ENCODE measurements around the gene TMEM139. TPM values are rescaled to one million over a fixed set of nuclear protein-coding genes. Genes with fewer than 3 reads are reported as not detected.
"Not testable (repeated sequence)": the region's sequence is repeated elsewhere in the genome, so short reads cannot be mapped to it uniquely, and the experiment has no call there.

The TMEM139 gene
- polyA plus RNA-seq, 1 of the 3 experiments (the other 2 are of a cell fraction): 0.05 TPM

- Histone ChIP-seq H2AFZ (ENCODE audit: low read depth) (no peak overlapping the region), H3K4me1 (ENCODE audit: control insufficient read depth in 1 of 2, insufficient read depth in 2 of 2, low read depth in 1 of 2, low read length in 1 of 2) (peaks cover 15 to 23% of the 10 kb centered on the region in 2 experiments; a peak in 3 of 4 replicates), H3K4me2 (peak overlapping the region; percentile 80), H3K27me3 (ENCODE audit: insufficient read depth) (no peaks in the 10 kb centered on the region), H3K9ac (peak overlapping the region; percentile 87), H3K9me2 (no peaks in the 10 kb centered on the region), H3K36me3 (replicated peaks in 1 of 2; ENCODE audit: control insufficient read depth in 1 of 2, insufficient read depth in 2 of 2, low read length in 1 of 2) (peaks cover 29 to 40% of the 10 kb centered on the region in 2 experiments), H3K27ac (ENCODE audit: low read depth in 2 of 2, low read length in 1 of 2) (peak overlapping the region; percentile 69 to 89; a peak in 3 of 4 replicates), H3K9me3 (no peaks in the 10 kb centered on the region), H3K79me2 (ENCODE audit: insufficient read depth) (peaks cover 57% of the 10 kb centered on the region), H3K4me3 (ENCODE audit: low read depth in 2 of 2, low read length in 1 of 2) (peak overlapping the region; percentile 73 to 86), H3F3A (replicated peaks; ENCODE audit: insufficient read depth) (peaks cover 8% of the 10 kb centered on the region), H4K20me1 (ENCODE audit: insufficient read depth) (peaks cover 15% of the 10 kb centered on the region; the same call in 1 of the 2 replicates)
- CTCF ChIA-PET: interaction anchor here (0.7 to 4.9 kb wide), 4 partner anchors 11 to 74 kb away, joined by 3 to 30 read pairs (median 4); no protein-coding TSS in a partner anchor
- WGBS (ENCODE audit: low lambda C conversion rate): 28% methylated on average over 6 of the region's 6 CpGs
- POLR2A ChIA-PET: interaction anchor here (0.6 to 1.2 kb wide), 3 partner anchors 16 to 41 kb away, joined by 3 to 4 read pairs (median 4); partner anchors contain the start of gene GSTK1
- TF ChIP-seq FOXJ3 (CRISPR knock-in tag; IDR thresholded peaks at IDR 0.05) (no peak), JUND (IDR thresholded peaks at IDR 0.05) (no peak), RCOR1 (IDR thresholded peaks at IDR 0.05; ENCODE audit: low read length) (no peak), TCF12 (IDR thresholded peaks at IDR 0.05) (no peak), SIN3A (IDR thresholded peaks at IDR 0.05; ENCODE audit: borderline replicate concordance, low read depth, low read length) (no peak), POLR2AphosphoS5 (IDR thresholded peaks at IDR 0.05; ENCODE audit: low read depth, low read length) (no peak), CTCF (IDR thresholded peaks at IDR 0.05) (no peak), TAF1 (IDR thresholded peaks at IDR 0.05; ENCODE audit: borderline replicate concordance, low read depth, low read length) (no peak), PBX3 (IDR thresholded peaks at IDR 0.05) (no peak), NFIC (IDR thresholded peaks at IDR 0.05; ENCODE audit: borderline replicate concordance) (no peak), RFX5 (IDR thresholded peaks at IDR 0.05; ENCODE audit: low read length) (no peak), EZH2phosphoT487 (IDR thresholded peaks at IDR 0.05; ENCODE audit: borderline replicate concordance, low read depth) (no peak)
- TF ChIP-seq, protein P1, sequence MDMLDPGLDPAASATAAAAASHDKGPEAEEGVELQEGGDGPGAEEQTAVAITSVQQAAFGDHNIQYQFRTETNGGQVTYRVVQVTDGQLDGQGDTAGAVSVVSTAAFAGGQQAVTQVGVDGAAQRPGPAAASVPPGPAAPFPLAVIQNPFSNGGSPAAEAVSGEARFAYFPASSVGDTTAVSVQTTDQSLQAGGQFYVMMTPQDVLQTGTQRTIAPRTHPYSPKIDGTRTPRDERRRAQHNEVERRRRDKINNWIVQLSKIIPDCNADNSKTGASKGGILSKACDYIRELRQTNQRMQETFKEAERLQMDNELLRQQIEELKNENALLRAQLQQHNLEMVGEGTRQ (IDR thresholded peaks at IDR 0.05; ENCODE audit: borderline replicate concordance, low read depth, low read length): no peak
- TF ChIP-seq, protein P2, sequence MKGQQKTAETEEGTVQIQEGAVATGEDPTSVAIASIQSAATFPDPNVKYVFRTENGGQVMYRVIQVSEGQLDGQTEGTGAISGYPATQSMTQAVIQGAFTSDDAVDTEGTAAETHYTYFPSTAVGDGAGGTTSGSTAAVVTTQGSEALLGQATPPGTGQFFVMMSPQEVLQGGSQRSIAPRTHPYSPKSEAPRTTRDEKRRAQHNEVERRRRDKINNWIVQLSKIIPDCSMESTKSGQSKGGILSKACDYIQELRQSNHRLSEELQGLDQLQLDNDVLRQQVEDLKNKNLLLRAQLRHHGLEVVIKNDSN (IDR thresholded peaks at IDR 0.05; ENCODE audit: borderline replicate concordance, low read depth): no peak
- TF ChIP-seq, protein P3, sequence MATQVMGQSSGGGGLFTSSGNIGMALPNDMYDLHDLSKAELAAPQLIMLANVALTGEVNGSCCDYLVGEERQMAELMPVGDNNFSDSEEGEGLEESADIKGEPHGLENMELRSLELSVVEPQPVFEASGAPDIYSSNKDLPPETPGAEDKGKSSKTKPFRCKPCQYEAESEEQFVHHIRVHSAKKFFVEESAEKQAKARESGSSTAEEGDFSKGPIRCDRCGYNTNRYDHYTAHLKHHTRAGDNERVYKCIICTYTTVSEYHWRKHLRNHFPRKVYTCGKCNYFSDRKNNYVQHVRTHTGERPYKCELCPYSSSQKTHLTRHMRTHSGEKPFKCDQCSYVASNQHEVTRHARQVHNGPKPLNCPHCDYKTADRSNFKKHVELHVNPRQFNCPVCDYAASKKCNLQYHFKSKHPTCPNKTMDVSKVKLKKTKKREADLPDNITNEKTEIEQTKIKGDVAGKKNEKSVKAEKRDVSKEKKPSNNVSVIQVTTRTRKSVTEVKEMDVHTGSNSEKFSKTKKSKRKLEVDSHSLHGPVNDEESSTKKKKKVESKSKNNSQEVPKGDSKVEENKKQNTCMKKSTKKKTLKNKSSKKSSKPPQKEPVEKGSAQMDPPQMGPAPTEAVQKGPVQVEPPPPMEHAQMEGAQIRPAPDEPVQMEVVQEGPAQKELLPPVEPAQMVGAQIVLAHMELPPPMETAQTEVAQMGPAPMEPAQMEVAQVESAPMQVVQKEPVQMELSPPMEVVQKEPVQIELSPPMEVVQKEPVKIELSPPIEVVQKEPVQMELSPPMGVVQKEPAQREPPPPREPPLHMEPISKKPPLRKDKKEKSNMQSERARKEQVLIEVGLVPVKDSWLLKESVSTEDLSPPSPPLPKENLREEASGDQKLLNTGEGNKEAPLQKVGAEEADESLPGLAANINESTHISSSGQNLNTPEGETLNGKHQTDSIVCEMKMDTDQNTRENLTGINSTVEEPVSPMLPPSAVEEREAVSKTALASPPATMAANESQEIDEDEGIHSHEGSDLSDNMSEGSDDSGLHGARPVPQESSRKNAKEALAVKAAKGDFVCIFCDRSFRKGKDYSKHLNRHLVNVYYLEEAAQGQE (IDR thresholded peaks at IDR 0.05; ENCODE audit: low read depth, low read length): no peak
- DNase-seq: no peak
Measured at GRCh38 chr7:143289421-143289820, 4.7 kb downstream of the TMEM139 start.

DNA sequence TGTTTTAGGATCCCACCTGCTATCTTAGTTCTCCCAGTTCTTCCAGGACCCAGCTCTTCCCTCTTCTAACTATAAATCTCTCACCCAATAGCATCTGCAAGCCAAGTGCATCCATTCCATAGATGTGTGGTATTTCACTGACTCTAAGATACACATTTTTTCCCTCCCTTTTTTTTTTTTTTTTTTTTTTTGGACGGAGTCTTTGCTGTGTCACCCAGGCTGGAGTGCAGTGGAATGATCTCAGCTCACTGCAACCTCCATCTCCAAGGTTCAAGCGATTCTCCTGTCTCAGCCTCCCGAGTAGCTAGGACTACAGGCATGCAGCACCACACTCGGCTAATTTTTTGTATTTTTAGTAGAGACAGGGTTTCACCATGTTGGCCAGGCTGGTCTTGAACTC lies 5.1 kb downstream of the TMEM139 start:
- Histone ChIP-seq H3K9ac (peak overlapping the region; percentile 87; the same call in 1 of the 2 replicates), H3K4me2 (peak overlapping the region; percentile 80), H4K20me1 (ENCODE audit: insufficient read depth) (peaks cover 15% of the 10 kb centered on the region; the same call in 1 of the 2 replicates), H3K4me3 (ENCODE audit: low read depth in 2 of 2, low read length in 1 of 2) (peak overlapping the region; percentile 73 to 86; a peak in 3 of 4 replicates), H3K36me3 (replicated peaks in 1 of 2; ENCODE audit: control insufficient read depth in 1 of 2, insufficient read depth in 2 of 2, low read length in 1 of 2) (peaks cover 33 to 44% of the 10 kb centered on the region in 2 experiments), H3K79me2 (ENCODE audit: insufficient read depth) (peaks cover 59% of the 10 kb centered on the region), H3K27ac (ENCODE audit: low read depth in 2 of 2, low read length in 1 of 2) (peak overlapping the region in 1 of 2 experiments; percentile 69; a peak in 1 of 4 replicates), H3F3A (replicated peaks; ENCODE audit: insufficient read depth) (peaks cover 13% of the 10 kb centered on the region), H3K4me1 (ENCODE audit: control insufficient read depth in 1 of 2, insufficient read depth in 2 of 2, low read depth in 1 of 2, low read length in 1 of 2) (peaks cover 15 to 21% of the 10 kb centered on the region in 2 experiments; a peak in 3 of 4 replicates)
- not testable (repeated sequence) for H2AFZ ChIP-seq (ENCODE audit: low read depth); H3K9me2 ChIP-seq; H3K27me3 ChIP-seq (ENCODE audit: insufficient read depth); DNase-seq; H3K9me3 ChIP-seq
- WGBS (ENCODE audit: low lambda C conversion rate): 39% methylated on average over 4 of the region's 4 CpGs
- ChIA-PET POLR2A (interaction anchor here (0.6 to 1.2 kb wide), 3 partner anchors 16 to 40 kb away, joined by 3 to 4 read pairs (median 4); partner anchors contain the start of gene GSTK1), CTCF (interaction anchor here (0.7 to 4.9 kb wide), 4 partner anchors 11 to 75 kb away, joined by 3 to 30 read pairs (median 4); no protein-coding TSS in a partner anchor)
